B cell (primary cell): ENCODE results near the gene PARVG. TPM values are rescaled to one million over a fixed set of nuclear protein-coding genes. Genes with fewer than 3 reads are reported as not detected.

Source experiments
- ATAC-seq: fragments of 200-7000 bp; cut with Tn5 transposase; one replicate; pipeline ENCODE4 v1.10.0; 2021; ENCODE audit warnings: low read depth, mild to moderate bottlenecking, moderate number of reproducible peaks, moderate library complexity
- CTCF ChIA-PET: fragments of 350-600 bp; sonication (Branson Sonifier 250); formaldehyde crosslinking; loops from one replicate; lab custom pipeline; 2021; ENCODE audit warnings: antibody characterized with exemption, inconsistent platforms; lab: Charles Lee
- POLR2A ChIA-PET: fragments of 350-600 bp; sonication (Branson Sonifier 250); formaldehyde crosslinking; loops from one replicate; lab custom pipeline; 2021; ENCODE audit warnings: antibody characterized with exemption; lab: Charles Lee
- DNase-seq: peaks from one replicate; pipeline ENCODE4 v3.0.0; 2013
- H2AFZ ChIP-seq: 2 replicates; pipeline ENCODE4 v1.6.1; 2012; ENCODE audit warnings: mild to moderate bottlenecking, low read depth, low read length; ENCODE audit not compliant: insufficient read depth, poor library complexity, severe bottlenecking
- H3K27ac ChIP-seq, 2 donors: 1 replicate in 1 of 2; 2 replicates in 1 of 2; pipeline ENCODE4 v1.5.1; 2012 to 2013; ENCODE audit warnings: low read length in 2 of 2, mild to moderate bottlenecking in 2 of 2, moderate library complexity in 1 of 2
- H3K27me3 ChIP-seq, 4 experiments: fragments of 200-600 bp in 1 of 4; sonication (generic) in 1 of 4; replicated peaks in 1 of 4; 1 replicate in 2 of 4; 2 replicates in 2 of 4; pipeline versions ENCODE4 v1.6.1 to v1.7.0; 2013 to 2016; ENCODE audit warnings: low read length in 3 of 4, mild to moderate bottlenecking in 2 of 4, mixed read lengths in 1 of 4, moderate library complexity in 1 of 4; ENCODE audit not compliant: insufficient read depth in 4 of 4, control insufficient read depth in 3 of 4; ENCODE audit errors: control extremely low read depth in 1 of 4
- H3K36me3 ChIP-seq, 2 experiments: replicated peaks in 1 of 2; 1 replicate in 1 of 2; 2 replicates in 1 of 2; pipeline versions ENCODE4 v1.6.1 to v1.7.1; 2013; ENCODE audit warnings: low read length in 1 of 2; ENCODE audit not compliant: insufficient read depth in 2 of 2, control insufficient read depth in 1 of 2; ENCODE audit errors: control extremely low read depth in 1 of 2, extremely low read depth in 1 of 2
- H3K4me1 ChIP-seq, 2 donors: fragments of 200-600 bp in 1 of 2; sonication (generic) in 1 of 2; 1 replicate in 1 of 2; 2 replicates in 1 of 2; pipeline versions ENCODE4 v1.5.1 to v1.6.1; 2013 to 2017; ENCODE audit warnings: low read length in 2 of 2; ENCODE audit not compliant: control insufficient read depth in 2 of 2, insufficient read depth in 2 of 2
- H3K4me2 ChIP-seq: replicated peaks from 2 replicates; pipeline ENCODE3; 2012; ENCODE audit warnings: mild to moderate bottlenecking, low read depth, low read length; ENCODE audit not compliant: poor library complexity, severe bottlenecking
- H3K4me3 ChIP-seq, 5 experiments: fragments of 200-600 bp in 1 of 5; sonication (generic) in 1 of 5; 1 replicate in 3 of 5; 2 replicates in 2 of 5; pipeline versions ENCODE4 v1.5.1 to v1.7.0; 2011 to 2016; ENCODE audit warnings: low read length in 4 of 5, mild to moderate bottlenecking in 4 of 5, low read depth in 2 of 5, control low read depth in 1 of 5, moderate library complexity in 1 of 5; ENCODE audit not compliant: insufficient read depth in 1 of 5; ENCODE audit errors: control extremely low read depth in 1 of 5, extremely low read depth in 1 of 5
- H3K79me2 ChIP-seq: fragments of 200-600 bp; sonication (generic); one replicate; pipeline ENCODE4 v1.6.0; 2016; ENCODE audit warnings: low read length; ENCODE audit not compliant: control insufficient read depth, insufficient read depth
- H3K9ac ChIP-seq: fragments of 200-600 bp; sonication (generic); 2 replicates; pipeline ENCODE4 v1.6.1; 2017; ENCODE audit warnings: mild to moderate bottlenecking, low read length, moderate library complexity
- H3K9me3 ChIP-seq, 3 donors: one replicate each; pipeline versions ENCODE4 v1.6.1 to v1.7.1; 2013; ENCODE audit warnings: low read length in 2 of 3; ENCODE audit not compliant: control insufficient read depth in 2 of 3, insufficient read depth in 1 of 3; ENCODE audit errors: control extremely low read depth in 1 of 3
- H4K20me1 ChIP-seq: 2 replicates; pipeline ENCODE4 v1.6.0; 2012; ENCODE audit warnings: mild to moderate bottlenecking, low read length; ENCODE audit not compliant: insufficient read depth, control insufficient read depth, poor library complexity, severe bottlenecking
- H3K27ac Mint-ChIP-seq: one replicate; pipeline ENCODE4 v1.8.0; 2021; ENCODE audit warnings: mixed read lengths
- H3K27me3 Mint-ChIP-seq: one replicate; pipeline ENCODE4 v1.8.0; 2021; ENCODE audit warnings: mixed read lengths
- H3K4me1 Mint-ChIP-seq: one replicate; pipeline ENCODE4 v1.8.0; 2021; ENCODE audit warnings: mixed read lengths
- H3K4me3 Mint-ChIP-seq: one replicate; pipeline ENCODE4 v1.8.0; 2021; ENCODE audit warnings: mixed read lengths
- H3K9me3 Mint-ChIP-seq: one replicate; pipeline ENCODE4 v1.8.0; 2022; ENCODE audit warnings: mixed read lengths; ENCODE audit not compliant: insufficient read depth
- CTCF ChIP-seq: fragments of 200-600 bp; IDR thresholded peaks from one replicate; pipeline ENCODE4 v1.8.0; 2022; ENCODE audit warnings: antibody characterized with exemption, mild to moderate bottlenecking
- EZH2 ChIP-seq: IDR thresholded peaks from 2 replicates; pipeline ENCODE4 v1.6.1; 2012; ENCODE audit warnings: borderline replicate concordance, low read depth, mild to moderate bottlenecking, moderate library complexity, low read length; ENCODE audit not compliant: insufficient read depth, poor library complexity, severe bottlenecking
- WGBS: methylation state at CpG from one replicate; pipeline ENCODE4 v1.1.5; 2013; ENCODE audit warnings: missing lambda C conversion rate; ENCODE audit not compliant: insufficient coverage; 5-methylcytosine and 5-hydroxymethylcytosine counted together
- intact Hi-C: fragments of 100-400 bp; cut with micrococcal nuclease; formaldehyde crosslinking; loops from one replicate; pipeline ENCODE4 v1.10.0; 2022
- polyA plus RNA-seq: library from polyadenylated mRNA; depleted of rRNA; stranded (reverse); fragments of >200 nt; gene quantifications from 2 replicates; pipeline ENCODE4 v1.2.3, GENCODE V29; 2012
- total RNA-seq, 2 donors: library from RNA; stranded (reverse); fragments of 120-200 nt in 1 of 2; gene quantifications; 1 replicate in 1 of 2; 2 replicates in 1 of 2; pipeline versions ENCODE4 v1.2.3 to v1.2.4, GENCODE V29; 2013 to 2022

Gene PARVG
- total and polyA plus RNA-seq, 2 donors (not counting 1 experiment from before 2014, with no cell fraction given): 247 to 698 TPM

- CTCF ChIA-PET: no interaction called here
These were observed 38.6 kb downstream of the PARVG start for GRCh38 chr22:44219101-44219870.

More at GRCh38 chr22:44219101-44219870, 38.6 kb downstream of the PARVG start:
- POLR2A ChIA-PET: no interaction called here
- H3K4me3 Mint-ChIP-seq: no peak overlapping the region
- Histone ChIP-seq H3K9ac (no peak overlapping the region), H3K9me3 (peaks cover 0 to 16% (median 8%) of the 10 kb centered on the region in 3 donors), H3K4me3 (no peak overlapping the region), H3K79me2 (no peaks in the 10 kb centered on the region), H3K4me2 (no peak overlapping the region), H2AFZ (no peak overlapping the region), H3K36me3 (no peaks in the 10 kb centered on the region), H3K4me1 (no peaks in the 10 kb centered on the region), H3K27ac (no peak overlapping the region), H4K20me1 (no peaks in the 10 kb centered on the region), H3K27me3 (no peaks in the 10 kb centered on the region)
- no peaks in the 10 kb centered on the region for H3K4me1 Mint-ChIP-seq
- DNase-seq: peak; percentile 1
- 90% methylated on average over 14 of the region's 21 CpGs for WGBS
- H3K27ac Mint-ChIP-seq: no peak overlapping the region
- intact Hi-C loops: no loop called here
- no peak for ATAC-seq
- no peaks in the 10 kb centered on the region for H3K9me3 Mint-ChIP-seq
- peaks cover 10% of the 10 kb centered on the region for H3K27me3 Mint-ChIP-seq
- TF ChIP-seq CTCF: no peak
- TF ChIP-seq EZH2: no peak
